Neural cell (in vitro differentiated cells): ENCODE data around the gene PKDCC. TPM values are rescaled to one million over a fixed set of nuclear protein-coding genes. Genes with fewer than 3 reads are reported as not detected.
"Not testable (repeated sequence)": the region's sequence is repeated elsewhere in the genome, so short reads cannot be mapped to it uniquely, and the experiment has no call there.

Experiments
- H2AFZ ChIP-seq: fragments of 200-600, 300-800 bp; sonication (generic), shearing (Covaris generic); 2 replicates; pipeline ENCODE4 v1.6.0; 2014; ENCODE audit warnings: low read depth, mild to moderate bottlenecking, antibody characterized with exemption, low read length, moderate library complexity
- H3F3A ChIP-seq: fragments of 200-600 bp; shearing (Covaris generic); 2 replicates; pipeline ENCODE4 v1.6.1; 2016; ENCODE audit warnings: mild to moderate bottlenecking, moderate library complexity, mixed read lengths, antibody characterized with exemption, low read length; ENCODE audit not compliant: insufficient read depth, poor library complexity, severe bottlenecking
- H3K27ac ChIP-seq: fragments of 200-600, 300-800 bp; sonication (generic), shearing (Covaris generic); 2 replicates; pipeline ENCODE4 v1.5.1; 2014; ENCODE audit warnings: mild to moderate bottlenecking, low read length, moderate library complexity
- H3K27me3 ChIP-seq: fragments of 300-800, 200-600 bp; sonication (generic), shearing (Covaris generic); 2 replicates; pipeline ENCODE4 v1.6.0; 2014; ENCODE audit warnings: mild to moderate bottlenecking, low read depth, low read length, moderate library complexity; ENCODE audit not compliant: insufficient read depth
- H3K36me3 ChIP-seq: fragments of 300-800, 200-600 bp; sonication (generic), shearing (Covaris generic); 2 replicates; pipeline ENCODE4 v1.5.1; 2014; ENCODE audit warnings: mild to moderate bottlenecking, antibody characterized with exemption, low read length, moderate library complexity; ENCODE audit not compliant: insufficient read depth
- H3K4me2 ChIP-seq: fragments of 300-800, 200-600 bp; sonication (generic), shearing (Covaris generic); 2 replicates; pipeline ENCODE4 v1.6.0; 2014; ENCODE audit warnings: mild to moderate bottlenecking, low read length
- H3K4me3 ChIP-seq: fragments of 300-800, 200-600 bp; sonication (generic), shearing (Covaris generic); 2 replicates; pipeline ENCODE4 v1.5.1; 2014; ENCODE audit warnings: mild to moderate bottlenecking, low read length, moderate library complexity
- H3K79me2 ChIP-seq: fragments of 200-600 bp; shearing (Covaris generic); replicated peaks from 2 replicates; pipeline ENCODE4 v1.6.0; 2014; ENCODE audit warnings: mild to moderate bottlenecking, low read length, moderate library complexity; ENCODE audit not compliant: insufficient read depth
- H3K9ac ChIP-seq: fragments of 300-800, 200-600 bp; sonication (generic), shearing (Covaris generic); 2 replicates; pipeline ENCODE4 v1.6.1; 2016; ENCODE audit warnings: mild to moderate bottlenecking, low read length, mixed read lengths
- H3K9me2 ChIP-seq: fragments of 200-600 bp; shearing (Covaris generic); 2 replicates; pipeline ENCODE4 v1.6.1; 2016; ENCODE audit warnings: mild to moderate bottlenecking, low read length, mixed read lengths; ENCODE audit not compliant: insufficient read depth
- H3K9me3 ChIP-seq: fragments of 200-600, 300-800 bp; sonication (generic), shearing (Covaris generic); 2 replicates; pipeline ENCODE4 v1.6.1; 2016; ENCODE audit warnings: mild to moderate bottlenecking, mixed run types, low read length, moderate library complexity, mixed read lengths
- H4K20me1 ChIP-seq: fragments of 200-600 bp; shearing (Covaris generic); 2 replicates; pipeline ENCODE4 v1.6.1; 2016; ENCODE audit warnings: mild to moderate bottlenecking, mixed run types; ENCODE audit not compliant: insufficient read depth
- EP300 ChIP-seq: fragments of 450-650 bp; conservative IDR thresholded peaks from 2 replicates; pipeline ENCODE4 v1.6.1; 2014; ENCODE audit warnings: antibody characterized with exemption, mild to moderate bottlenecking, moderate library complexity; ENCODE audit not compliant: poor library complexity, severe bottlenecking
- EZH2 ChIP-seq: fragments of 200-600, 300-800 bp; shearing (Covaris generic), sonication (generic); IDR thresholded peaks from 2 replicates; pipeline ENCODE4 v1.6.1; 2014; ENCODE audit warnings: antibody characterized with exemption, low read length, borderline replicate concordance, mild to moderate bottlenecking; ENCODE audit not compliant: insufficient read depth, poor library complexity, severe bottlenecking
- MXI1 ChIP-seq: fragments of 450-650 bp; conservative IDR thresholded peaks from 2 replicates; pipeline ENCODE4 v1.6.1; 2014; ENCODE audit warnings: antibody characterized with exemption, mild to moderate bottlenecking; ENCODE audit not compliant: poor library complexity, severe bottlenecking
- POLR2AphosphoS5 ChIP-seq: IDR thresholded peaks from 2 replicates; pipeline ENCODE4 v1.6.1; 2012
- RAD21 ChIP-seq: fragments of 450-650 bp; conservative IDR thresholded peaks from 2 replicates; pipeline ENCODE4 v1.6.1; 2014; ENCODE audit warnings: antibody characterized with exemption, mild to moderate bottlenecking, moderate library complexity
- SMC3 ChIP-seq: fragments of 450-650 bp; conservative IDR thresholded peaks from 2 replicates; pipeline ENCODE4 v1.6.1; 2014; ENCODE audit warnings: antibody characterized with exemption, mild to moderate bottlenecking, moderate library complexity; ENCODE audit not compliant: poor library complexity
- TAF1 ChIP-seq: IDR thresholded peaks from 2 replicates; pipeline ENCODE4 v1.6.1; 2012; ENCODE audit warnings: low read depth
- polyA plus RNA-seq: library from polyadenylated mRNA; depleted of rRNA; stranded (reverse); fragments of >200 nt; gene quantifications from 2 replicates; pipeline ENCODE4 v1.2.3, GENCODE V29; 2014
- TF ChIP-seq, protein P1 (sequence below): fragments of 450-650 bp; IDR thresholded peaks from 2 replicates; pipeline ENCODE4 v1.5.1; 2014; ENCODE audit warnings: antibody characterized with exemption, mild to moderate bottlenecking, moderate library complexity; ENCODE audit not compliant: poor library complexity, severe bottlenecking

Gene PKDCC
- polyA plus RNA-seq, 1 donor from 2014 or later: 37.4 TPM

DNA sequence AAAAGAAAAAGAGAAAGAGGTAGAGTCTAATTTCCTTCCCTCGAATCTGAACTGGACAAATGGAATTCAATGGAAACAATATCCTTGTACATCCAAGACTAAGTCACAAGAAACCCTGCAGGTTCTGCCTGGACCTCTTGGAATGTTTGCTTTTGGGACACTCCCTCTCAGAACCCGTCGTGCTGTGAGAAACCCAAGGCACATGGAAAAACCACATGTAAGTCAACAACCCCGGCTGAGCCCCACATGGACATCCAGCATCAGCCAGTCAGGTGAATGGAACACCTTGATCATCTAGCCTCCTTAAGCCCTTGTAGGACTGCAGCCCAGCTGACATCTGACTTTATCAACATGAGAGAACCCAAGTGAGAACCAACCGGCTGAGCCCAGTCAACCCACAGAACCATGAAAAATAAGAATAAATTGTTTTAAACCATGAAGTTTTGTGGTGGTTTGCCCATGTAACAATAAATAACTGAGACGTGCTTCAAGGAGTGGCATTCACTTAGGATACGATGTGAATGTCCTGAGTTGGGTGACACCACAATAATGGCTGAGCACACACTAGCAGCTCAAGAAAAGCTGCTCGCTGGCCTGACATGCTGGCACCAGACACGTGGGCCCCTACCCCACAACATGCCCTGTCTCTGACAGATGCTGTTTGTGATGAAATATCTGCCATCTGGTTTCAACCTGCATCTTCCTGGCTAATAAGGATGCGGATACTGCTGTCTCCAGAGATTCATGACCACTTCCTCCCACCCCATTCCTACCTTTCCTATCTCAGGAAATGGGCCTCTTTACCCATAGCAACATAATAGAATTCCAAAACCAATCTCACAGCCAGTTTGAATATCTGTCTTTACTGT, 28.8 kb downstream of the PKDCC start:
- Histone ChIP-seq H3F3A (no peaks in the 10 kb centered on the region), H3K9ac (no peak overlapping the region), H3K9me2 (no peaks in the 10 kb centered on the region), H3K4me2 (no peak overlapping the region), H3K79me2 (no peaks in the 10 kb centered on the region), H3K27me3 (no peaks in the 10 kb centered on the region), H2AFZ (no peak overlapping the region), H4K20me1 (no peaks in the 10 kb centered on the region), H3K36me3 (no peaks in the 10 kb centered on the region), H3K9me3 (no peaks in the 10 kb centered on the region), H3K4me3 (no peak overlapping the region), H3K27ac (no peak overlapping the region)
- TF ChIP-seq TAF1 (no peak), POLR2AphosphoS5 (no peak), EP300 (no peak), EZH2 (no peak)

DNA sequence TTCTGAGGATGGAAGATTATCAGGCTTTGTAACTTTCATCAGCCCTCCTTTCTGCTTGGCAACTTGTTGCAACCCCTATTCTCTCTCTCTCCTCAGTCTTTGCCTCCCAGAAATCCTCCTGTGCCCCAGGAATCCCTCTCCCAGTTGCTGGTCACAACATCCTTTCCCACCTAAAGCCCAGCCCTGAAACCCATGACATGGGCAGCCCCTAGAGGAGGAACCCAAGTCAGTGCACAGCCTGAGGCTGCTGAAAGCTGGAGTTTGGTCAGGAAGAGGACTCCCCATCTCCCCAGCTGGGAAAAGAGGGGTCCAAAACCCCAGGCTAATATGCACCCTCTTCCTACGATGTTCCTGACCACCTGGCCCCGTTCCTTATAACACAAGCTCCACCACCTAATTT, 29.5 kb downstream of the PKDCC start:
- no peaks in the 10 kb centered on the region for H4K20me1 ChIP-seq
- TF ChIP-seq POLR2AphosphoS5: no peak
- TF ChIP-seq TAF1: no peak
- TF ChIP-seq SMC3: no peak
- TF ChIP-seq EP300: no peak
- no peak overlapping the region for H3K4me2 ChIP-seq
- H2AFZ ChIP-seq: no peak overlapping the region
- H3F3A ChIP-seq: no peaks in the 10 kb centered on the region
- no peak overlapping the region for H3K4me3 ChIP-seq
- H3K9me3 ChIP-seq: no peaks in the 10 kb centered on the region
- H3K9ac ChIP-seq: no peak overlapping the region
- no peaks in the 10 kb centered on the region for H3K79me2 ChIP-seq
- H3K9me2 ChIP-seq: no peaks in the 10 kb centered on the region
- H3K27ac ChIP-seq: no peak overlapping the region
- no peaks in the 10 kb centered on the region for H3K27me3 ChIP-seq
- no peaks in the 10 kb centered on the region for H3K36me3 ChIP-seq

DNA sequence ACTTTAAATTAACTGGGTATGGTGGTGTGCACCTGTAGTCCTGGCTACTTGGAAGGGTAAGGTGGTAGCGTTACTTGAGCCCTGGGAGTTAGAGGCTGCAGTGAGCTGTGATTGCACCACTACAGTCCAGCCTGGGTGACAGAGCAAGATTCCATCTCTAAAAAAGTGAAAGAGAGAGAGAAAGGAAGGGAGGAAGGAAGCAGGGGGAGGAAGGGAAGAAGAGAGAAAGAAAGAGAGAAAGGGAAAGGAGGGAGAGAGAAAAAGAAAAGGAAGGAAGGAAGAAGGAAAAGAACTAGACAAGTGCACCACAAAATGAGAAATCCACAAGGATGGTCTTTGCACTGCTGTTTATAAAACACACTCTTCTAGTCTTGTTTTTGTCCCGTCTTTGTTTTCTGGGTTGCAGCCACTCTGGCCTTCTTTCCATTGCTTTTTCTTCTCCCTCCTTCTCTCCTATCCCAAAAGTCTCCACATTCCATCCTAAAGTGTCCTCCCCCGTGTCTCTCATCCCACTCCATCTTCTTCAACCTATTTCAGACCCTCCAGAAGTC, 32.0 kb downstream of the PKDCC start:
- no peaks in the 10 kb centered on the region for H3K79me2 ChIP-seq
- no peak overlapping the region for H2AFZ ChIP-seq
- no peak overlapping the region for H3K4me3 ChIP-seq
- H3K9me2 ChIP-seq: no peaks in the 10 kb centered on the region
- no peaks in the 10 kb centered on the region for H3K27me3 ChIP-seq
- no peak overlapping the region for H3K9ac ChIP-seq
- TF ChIP-seq MXI1 (no peak), RAD21 (no peak), TAF1 (no peak), EP300 (no peak), EZH2 (no peak)
- TF ChIP-seq, protein P1, sequence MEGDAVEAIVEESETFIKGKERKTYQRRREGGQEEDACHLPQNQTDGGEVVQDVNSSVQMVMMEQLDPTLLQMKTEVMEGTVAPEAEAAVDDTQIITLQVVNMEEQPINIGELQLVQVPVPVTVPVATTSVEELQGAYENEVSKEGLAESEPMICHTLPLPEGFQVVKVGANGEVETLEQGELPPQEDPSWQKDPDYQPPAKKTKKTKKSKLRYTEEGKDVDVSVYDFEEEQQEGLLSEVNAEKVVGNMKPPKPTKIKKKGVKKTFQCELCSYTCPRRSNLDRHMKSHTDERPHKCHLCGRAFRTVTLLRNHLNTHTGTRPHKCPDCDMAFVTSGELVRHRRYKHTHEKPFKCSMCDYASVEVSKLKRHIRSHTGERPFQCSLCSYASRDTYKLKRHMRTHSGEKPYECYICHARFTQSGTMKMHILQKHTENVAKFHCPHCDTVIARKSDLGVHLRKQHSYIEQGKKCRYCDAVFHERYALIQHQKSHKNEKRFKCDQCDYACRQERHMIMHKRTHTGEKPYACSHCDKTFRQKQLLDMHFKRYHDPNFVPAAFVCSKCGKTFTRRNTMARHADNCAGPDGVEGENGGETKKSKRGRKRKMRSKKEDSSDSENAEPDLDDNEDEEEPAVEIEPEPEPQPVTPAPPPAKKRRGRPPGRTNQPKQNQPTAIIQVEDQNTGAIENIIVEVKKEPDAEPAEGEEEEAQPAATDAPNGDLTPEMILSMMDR: no peak
- no peaks in the 10 kb centered on the region for H4K20me1 ChIP-seq
- H3F3A ChIP-seq: no peaks in the 10 kb centered on the region
- no peak overlapping the region for H3K4me2 ChIP-seq
- no peaks in the 10 kb centered on the region for H3K36me3 ChIP-seq
- H3K9me3 ChIP-seq: no peaks in the 10 kb centered on the region
- no peak overlapping the region for H3K27ac ChIP-seq

DNA sequence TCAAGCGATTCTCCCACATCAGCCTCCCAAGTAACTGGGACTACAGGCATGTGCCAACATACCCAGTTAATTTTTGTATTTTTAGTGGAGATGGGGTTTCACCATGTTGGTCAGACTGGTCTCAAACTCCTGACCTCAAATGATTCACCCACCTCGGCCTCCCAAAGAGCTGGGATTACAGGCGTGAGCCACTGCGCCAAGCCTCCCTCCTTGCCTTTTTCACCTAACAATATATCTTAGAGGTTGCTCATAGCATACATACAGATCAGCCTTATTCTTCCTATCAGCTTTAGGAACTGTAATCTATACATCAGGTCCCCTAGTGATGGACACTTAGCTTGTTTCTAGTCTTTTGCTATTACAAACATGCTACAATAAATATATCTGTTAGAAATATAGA, 33.3 kb downstream of the PKDCC start:
- not testable (repeated sequence) for H3K27me3 ChIP-seq, H3K27ac ChIP-seq, H3K79me2 ChIP-seq, H3K4me2 ChIP-seq, H3F3A ChIP-seq, H2AFZ ChIP-seq, H3K9me3 ChIP-seq, H3K9me2 ChIP-seq, H3K4me3 ChIP-seq, H4K20me1 ChIP-seq, H3K9ac ChIP-seq, H3K36me3 ChIP-seq
